ENCODE data around the gene TBC1D16.

DNA sequence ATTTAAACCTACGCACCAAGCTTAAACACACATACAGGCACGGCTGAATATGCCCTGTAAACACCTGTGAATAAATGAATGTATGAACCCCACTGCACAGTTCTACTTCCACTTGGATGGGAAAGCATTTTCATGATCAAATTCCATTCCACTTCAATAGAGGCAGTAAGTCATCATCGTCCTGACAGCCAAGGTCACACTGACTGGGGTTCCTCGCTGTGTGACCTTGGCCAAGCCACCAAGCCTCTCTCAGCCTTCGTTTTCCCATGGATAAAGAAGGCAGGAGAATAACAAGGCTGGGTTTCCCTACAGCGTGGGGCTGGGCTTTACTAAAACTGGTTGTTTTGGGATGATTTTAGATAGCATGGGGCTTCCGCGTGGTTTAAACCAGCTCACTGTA is 82.8 kb downstream of the TBC1D16 start:
- TF ChIP-seq, protein P1, sequence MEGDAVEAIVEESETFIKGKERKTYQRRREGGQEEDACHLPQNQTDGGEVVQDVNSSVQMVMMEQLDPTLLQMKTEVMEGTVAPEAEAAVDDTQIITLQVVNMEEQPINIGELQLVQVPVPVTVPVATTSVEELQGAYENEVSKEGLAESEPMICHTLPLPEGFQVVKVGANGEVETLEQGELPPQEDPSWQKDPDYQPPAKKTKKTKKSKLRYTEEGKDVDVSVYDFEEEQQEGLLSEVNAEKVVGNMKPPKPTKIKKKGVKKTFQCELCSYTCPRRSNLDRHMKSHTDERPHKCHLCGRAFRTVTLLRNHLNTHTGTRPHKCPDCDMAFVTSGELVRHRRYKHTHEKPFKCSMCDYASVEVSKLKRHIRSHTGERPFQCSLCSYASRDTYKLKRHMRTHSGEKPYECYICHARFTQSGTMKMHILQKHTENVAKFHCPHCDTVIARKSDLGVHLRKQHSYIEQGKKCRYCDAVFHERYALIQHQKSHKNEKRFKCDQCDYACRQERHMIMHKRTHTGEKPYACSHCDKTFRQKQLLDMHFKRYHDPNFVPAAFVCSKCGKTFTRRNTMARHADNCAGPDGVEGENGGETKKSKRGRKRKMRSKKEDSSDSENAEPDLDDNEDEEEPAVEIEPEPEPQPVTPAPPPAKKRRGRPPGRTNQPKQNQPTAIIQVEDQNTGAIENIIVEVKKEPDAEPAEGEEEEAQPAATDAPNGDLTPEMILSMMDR (conservative IDR thresholded peaks at IDR 0.05; ENCODE audit: low read length), result no peak
- no peak for TF ChIP-seq EZH2phosphoT487 (IDR thresholded peaks at IDR 0.05; ENCODE audit: borderline replicate concordance, low read depth, low read length)

All from OCI-LY7 (cell line).